HG03095 (cell line): ENCODE results near the gene AHNAK2.

ENCODE experiments used
- ATAC-seq: cut with Tn5 transposase; IDR thresholded peaks from one replicate; pipeline ENCODE4 v1.9.1; 2021; ENCODE audit warnings: moderate library complexity; ENCODE audit not compliant: unreplicated experiment

AHNAK2 gene

DNA sequence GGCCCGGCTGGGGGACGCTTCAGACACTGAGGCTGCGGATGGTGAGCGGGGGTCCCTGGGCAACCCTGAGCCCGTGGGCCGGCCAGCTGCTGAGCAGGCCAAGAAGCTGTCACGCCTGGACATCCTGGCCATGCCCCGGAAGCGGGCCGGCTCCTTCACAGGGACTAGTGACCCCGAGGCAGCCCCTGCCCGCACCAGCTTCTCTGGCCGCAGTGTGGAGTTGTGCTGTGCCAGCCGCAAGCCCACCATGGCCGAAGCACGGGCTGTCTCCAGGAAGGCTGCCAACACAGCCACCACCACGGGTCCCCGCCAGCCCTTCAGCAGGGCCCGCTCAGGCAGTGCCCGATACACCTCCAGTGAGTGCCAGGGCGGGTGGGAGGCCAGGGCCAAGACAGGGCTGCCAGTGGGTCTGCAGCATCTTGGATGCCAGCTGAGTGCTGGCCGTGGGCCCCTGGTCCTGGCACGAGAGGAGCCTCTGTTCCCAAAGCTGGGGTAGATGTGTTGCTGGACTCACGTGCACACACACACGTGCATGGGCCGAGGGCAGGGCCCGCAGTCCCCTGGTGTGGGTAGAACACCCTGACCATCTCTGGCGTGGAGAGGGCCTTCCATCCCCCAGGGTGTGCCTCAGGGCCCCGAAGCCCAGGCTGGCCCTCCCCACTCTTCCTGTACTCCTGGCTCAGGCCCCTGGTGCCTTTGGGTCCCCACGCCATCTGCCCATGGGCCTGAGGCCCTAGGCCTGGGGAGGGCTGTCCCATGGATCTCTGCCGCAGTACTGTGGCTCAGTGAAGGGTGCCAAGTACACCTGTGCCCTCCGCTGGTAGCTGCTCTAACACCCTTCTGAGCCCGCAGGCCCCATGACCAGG, 90.3 kb downstream of the AHNAK2 start:
- no peak for ATAC-seq
